GM10248 (cell line): ENCODE data around the gene SWSAP1.

ENCODE experiments used
- CTCF ChIA-PET: fragments of 300-600 bp; sonication (Branson Sonifier 250); formaldehyde crosslinking; extraction: SDS; loops from one replicate; lab custom pipeline; 2021; ENCODE audit warnings: antibody characterized with exemption; lab: Yijun Ruan, JAX
- POLR2A ChIA-PET: fragments of 350-650 bp; sonication (Branson Sonifier 250); formaldehyde crosslinking; extraction: SDS; loops from one replicate; lab custom pipeline; 2020; ENCODE audit warnings: antibody characterized with exemption; lab: Yijun Ruan, JAX
- DNase-seq: peaks from one replicate; pipeline ENCODE4 v3.0.0; 2012; ENCODE audit errors: extremely low spot score
- TF ChIP-seq, protein P1 (sequence below): IDR thresholded peaks from 2 replicates; pipeline ENCODE4 v1.5.1; 2012; ENCODE audit warnings: mild to moderate bottlenecking, low read depth; ENCODE audit errors: extremely low read depth, missing control alignments, control extremely low read depth

SWSAP1 gene

DNA sequence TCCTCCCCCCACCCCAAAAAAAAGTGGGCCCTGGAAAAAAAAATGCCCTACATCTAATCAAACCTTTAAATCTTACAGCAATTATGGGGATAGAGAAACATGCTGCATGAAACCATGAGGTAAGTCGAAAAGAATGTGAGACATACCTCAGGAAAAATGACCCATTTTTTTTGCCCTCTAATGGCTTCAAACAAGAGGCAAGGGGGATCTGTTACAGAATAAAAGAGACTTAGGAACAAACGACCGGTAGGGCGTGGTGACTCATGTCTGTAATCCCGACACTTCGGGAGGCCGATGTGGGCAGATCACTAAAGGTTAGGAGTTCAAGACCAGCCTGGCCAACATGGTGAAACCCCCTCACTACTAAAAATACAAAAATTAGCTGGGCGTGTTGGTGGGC is 36.2 kb downstream of the SWSAP1 start:
- POLR2A ChIA-PET: no interaction called here
- TF ChIP-seq, protein P1, sequence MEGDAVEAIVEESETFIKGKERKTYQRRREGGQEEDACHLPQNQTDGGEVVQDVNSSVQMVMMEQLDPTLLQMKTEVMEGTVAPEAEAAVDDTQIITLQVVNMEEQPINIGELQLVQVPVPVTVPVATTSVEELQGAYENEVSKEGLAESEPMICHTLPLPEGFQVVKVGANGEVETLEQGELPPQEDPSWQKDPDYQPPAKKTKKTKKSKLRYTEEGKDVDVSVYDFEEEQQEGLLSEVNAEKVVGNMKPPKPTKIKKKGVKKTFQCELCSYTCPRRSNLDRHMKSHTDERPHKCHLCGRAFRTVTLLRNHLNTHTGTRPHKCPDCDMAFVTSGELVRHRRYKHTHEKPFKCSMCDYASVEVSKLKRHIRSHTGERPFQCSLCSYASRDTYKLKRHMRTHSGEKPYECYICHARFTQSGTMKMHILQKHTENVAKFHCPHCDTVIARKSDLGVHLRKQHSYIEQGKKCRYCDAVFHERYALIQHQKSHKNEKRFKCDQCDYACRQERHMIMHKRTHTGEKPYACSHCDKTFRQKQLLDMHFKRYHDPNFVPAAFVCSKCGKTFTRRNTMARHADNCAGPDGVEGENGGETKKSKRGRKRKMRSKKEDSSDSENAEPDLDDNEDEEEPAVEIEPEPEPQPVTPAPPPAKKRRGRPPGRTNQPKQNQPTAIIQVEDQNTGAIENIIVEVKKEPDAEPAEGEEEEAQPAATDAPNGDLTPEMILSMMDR: no peak
- CTCF ChIA-PET: interaction anchor here (0.9 to 1.6 kb wide), 2 partner anchors 8 to 33 kb away, joined by 3 to 4 read pairs; no protein-coding TSS in a partner anchor
- no peak for DNase-seq

- no peak for DNase-seq
- POLR2A ChIA-PET: no interaction called here
- TF ChIP-seq, protein P1: no peak
- CTCF ChIA-PET: no interaction called here
These were observed 40.1 kb downstream of the SWSAP1 start for GRCh38 chr19:11414544-11414943.

DNA sequence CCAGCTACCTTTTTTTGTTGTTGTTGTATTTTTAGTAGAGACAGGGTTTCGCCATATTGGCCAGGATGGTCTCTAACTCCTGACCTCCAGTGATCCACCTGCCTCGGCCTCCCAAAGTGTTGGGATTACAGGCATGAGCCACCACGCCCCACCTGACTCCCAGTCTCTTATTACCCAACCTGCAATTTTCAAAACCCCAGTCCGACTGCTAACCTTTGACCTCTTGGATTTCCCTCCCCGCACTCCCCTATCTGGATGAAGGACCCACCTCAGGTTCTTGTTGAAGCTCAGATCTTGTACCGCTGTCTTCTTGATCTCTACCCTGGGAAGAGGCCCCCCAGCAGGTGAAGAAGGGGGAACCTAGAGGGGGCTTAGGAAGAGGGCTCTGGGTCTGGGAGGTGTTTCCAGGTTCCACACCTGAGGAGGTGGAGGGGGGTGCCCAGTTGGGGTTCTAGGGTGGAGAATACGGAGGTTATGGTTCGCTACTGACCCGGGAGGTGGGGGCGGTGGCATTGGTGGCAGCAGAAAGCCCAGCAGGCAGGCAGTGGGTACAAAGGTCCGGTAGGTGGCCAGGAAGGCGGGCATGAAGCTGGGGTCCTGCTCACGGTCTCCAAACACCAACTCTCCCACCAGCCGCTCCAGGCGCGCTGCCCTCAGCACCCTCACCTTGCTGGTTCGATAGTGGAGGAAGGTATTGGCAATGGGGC is 42.0 kb downstream of the SWSAP1 start:
- TF ChIP-seq, protein P1: no peak
- POLR2A ChIA-PET: no interaction called here
- no peak for DNase-seq
- CTCF ChIA-PET: interaction anchor here (1.1 to 1.5 kb wide), 6 partner anchors 9 to 35 kb away, joined by 3 to 5 read pairs (median 4); partner anchors contain the start of gene PRKCSH

DNA sequence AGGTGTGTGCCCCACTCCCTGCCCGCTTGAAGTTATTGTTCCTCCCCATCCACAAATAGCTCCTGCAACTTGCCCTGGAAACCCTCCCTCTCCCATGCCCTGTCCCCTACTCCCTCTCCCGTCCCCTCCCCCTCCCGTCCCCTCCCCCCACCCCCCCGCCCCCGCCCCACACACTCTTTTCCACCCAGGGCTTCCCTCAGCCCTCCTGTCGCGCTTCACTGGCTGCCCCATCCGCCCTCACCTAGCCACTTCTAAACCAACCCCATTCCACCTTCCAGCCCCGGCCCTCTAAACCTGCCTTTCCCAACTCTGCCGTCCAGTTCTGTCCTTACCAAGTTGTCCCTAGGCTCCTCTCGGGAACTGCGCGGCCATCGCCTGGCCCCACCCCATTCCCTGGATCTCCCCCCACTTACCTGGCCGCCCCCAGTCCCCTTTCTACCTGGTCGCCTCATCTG is 43.7 kb downstream of the SWSAP1 start:
- ChIA-PET CTCF (interaction anchor here (0.9 to 7.4 kb wide), 4 partner anchors 10 to 36 kb away, joined by 3 to 50 read pairs (median 5); partner anchors contain the start of genes ODAD3 and PRKCSH), POLR2A (no interaction called here)
- TF ChIP-seq, protein P1: no peak
- no peak for DNase-seq

GRCh38 chr19:11418549-11419506 is 44.4 kb downstream of the SWSAP1 start, which contains the start of gene RGL3:
TSS of gene RGL3 (minus strand) at chr19:11419314. CDS start at chr19:11419278, 36 bp downstream.
- ChIA-PET POLR2A (no interaction called here), CTCF (interaction anchor here (0.9 to 7.4 kb wide), 8 partner anchors 9 to 65 kb away, joined by 3 to 50 read pairs (median 4); partner anchors contain the start of genes ODAD3 and PRKCSH)
- TF ChIP-seq, protein P1: no peak
- no peak for DNase-seq
